Subcutaneous abdominal adipose tissue (tissue), 5 donors: ENCODE results near the gene HSP90AB1.

Experiments
- H3K27ac ChIP-seq: one replicate; pipeline ENCODE4 v1.7.0; 2013; ENCODE audit warnings: low read depth, mild to moderate bottlenecking, inconsistent platforms, low read length, moderate library complexity
- H3K27me3 ChIP-seq, 5 donors: one replicate each; pipeline ENCODE4 v1.7.0; 2013; ENCODE audit warnings: low read length in 5 of 5, inconsistent platforms in 1 of 5; ENCODE audit not compliant: control insufficient read depth in 5 of 5, insufficient read depth in 4 of 5
- H3K36me3 ChIP-seq, 5 donors: one replicate each; pipeline ENCODE4 v1.7.0; 2013; ENCODE audit warnings: low read length in 5 of 5; ENCODE audit not compliant: control insufficient read depth in 5 of 5, insufficient read depth in 5 of 5
- H3K4me1 ChIP-seq, 5 donors: one replicate each; pipeline ENCODE4 v1.7.0; 2013; ENCODE audit warnings: low read length in 5 of 5, mild to moderate bottlenecking in 3 of 5, moderate library complexity in 1 of 5; ENCODE audit not compliant: control insufficient read depth in 5 of 5, insufficient read depth in 5 of 5
- H3K4me3 ChIP-seq, 5 donors: one replicate each; pipeline ENCODE4 v1.7.0; 2013; ENCODE audit warnings: low read length in 5 of 5, low read depth in 1 of 5
- H3K9ac ChIP-seq, 5 donors: one replicate each; pipeline ENCODE4 v1.7.0; 2013; ENCODE audit warnings: low read length in 5 of 5, mild to moderate bottlenecking in 4 of 5, moderate library complexity in 3 of 5
- H3K9me3 ChIP-seq, 5 donors: one replicate each; pipeline ENCODE4 v1.7.0; 2013; ENCODE audit warnings: low read length in 5 of 5; ENCODE audit not compliant: control insufficient read depth in 5 of 5
- donor health status: healthy.
- donor health status: healthy.
- donor health status: healthy.
- donor health status: healthy.
- donor health status: healthy.

The HSP90AB1 gene

GRCh38 chr6:44211284-44211683 lies 35.6 kb upstream of the HSP90AB1 start:
- Histone ChIP-seq H3K9ac (no peak overlapping the region), H3K4me3 (no peak overlapping the region), H3K27me3 (no peaks in the 10 kb centered on the region), H3K4me1 (peaks cover 0 to 32% (median 12%) of the 10 kb centered on the region in 5 donors), H3K27ac (no peak overlapping the region), H3K36me3 (no peaks in the 10 kb centered on the region), H3K9me3 (no peaks in the 10 kb centered on the region)

GRCh38 chr6:44214307-44214706 lies 32.6 kb upstream of the HSP90AB1 start:
- Histone ChIP-seq H3K36me3 (no peaks in the 10 kb centered on the region), H3K4me1 (peaks cover 17 to 46% (median 35%) of the 10 kb centered on the region in 5 donors), H3K9me3 (no peaks in the 10 kb centered on the region), H3K27ac (no peak overlapping the region), H3K9ac (no peak overlapping the region), H3K4me3 (no peak overlapping the region), H3K27me3 (no peaks in the 10 kb centered on the region)

GRCh38 chr6:44216677-44217331 lies 30.1 kb upstream of the HSP90AB1 start, which contains the start of gene MYMX:
Gene MYMX (plus strand): TSS chr6:44216926. CDS start chr6:44217472, 546 bp downstream.
- peaks cover 25 to 56% (median 55%) of the 10 kb centered on the region in 5 donors for H3K4me1 ChIP-seq
- H3K9ac ChIP-seq = peak within 1 kb of the TSS; percentile 1 to 71 (median 59)
- H3K4me3 ChIP-seq = peak within 1 kb of the TSS; percentile 37 to 75 (median 67)
- no peaks in the 10 kb centered on the region for H3K9me3 ChIP-seq
- H3K27ac ChIP-seq = peak within 1 kb of the TSS; percentile 99
- no peaks in the 10 kb centered on the region for H3K27me3 ChIP-seq
- H3K36me3 ChIP-seq = no peaks in the 10 kb centered on the region

- peak overlapping the region; percentile 37 to 75 (median 67) for H3K4me3 ChIP-seq
- H3K27ac ChIP-seq = peak overlapping the region; percentile 99
- H3K9me3 ChIP-seq = no peaks in the 10 kb centered on the region
- peaks cover 25 to 62% (median 60%) of the 10 kb centered on the region in 5 donors for H3K4me1 ChIP-seq
- no peaks in the 10 kb centered on the region for H3K27me3 ChIP-seq
- H3K36me3 ChIP-seq = no peaks in the 10 kb centered on the region
- peak overlapping the region; percentile 5 to 71 (median 59) for H3K9ac ChIP-seq
Observed at GRCh38 chr6:44217332-44218143, 29.4 kb upstream of the HSP90AB1 start.

- H3K27me3 ChIP-seq = no peaks in the 10 kb centered on the region
- H3K9me3 ChIP-seq = no peaks in the 10 kb centered on the region
- peaks cover 28 to 78% (median 70%) of the 10 kb centered on the region in 5 donors for H3K4me1 ChIP-seq
- H3K4me3 ChIP-seq = peak overlapping the region; percentile 66 to 88 (median 67)
- H3K36me3 ChIP-seq = no peaks in the 10 kb centered on the region
- peak overlapping the region; percentile 26 to 76 (median 73) for H3K9ac ChIP-seq
- peak overlapping the region; percentile 99 for H3K27ac ChIP-seq
Observed at GRCh38 chr6:44219053-44219814, 27.7 kb upstream of the HSP90AB1 start.

- Histone ChIP-seq H3K4me1 (peaks cover 31 to 87% (median 79%) of the 10 kb centered on the region in 5 donors), H3K27me3 (no peaks in the 10 kb centered on the region), H3K27ac (peak overlapping the region; percentile 99), H3K36me3 (no peaks in the 10 kb centered on the region), H3K9me3 (no peaks in the 10 kb centered on the region), H3K4me3 (peak overlapping the region; percentile 66 to 88 (median 67)), H3K9ac (peak overlapping the region; percentile 50 to 95 (median 82))
Observed at GRCh38 chr6:44219815-44220784, 26.8 kb upstream of the HSP90AB1 start.

GRCh38 chr6:44220913-44221290 lies 26.0 kb upstream of the HSP90AB1 start:
- Histone ChIP-seq H3K4me1 (peaks cover 32 to 94% (median 86%) of the 10 kb centered on the region in 5 donors), H3K4me3 (peak overlapping the region in 4 of 5 donors; percentile 32 to 64 (median 50)), H3K27me3 (no peaks in the 10 kb centered on the region), H3K9ac (peak overlapping the region in 2 of 5 donors; percentile 57 to 77), H3K27ac (peak overlapping the region; percentile 99), H3K36me3 (no peaks in the 10 kb centered on the region), H3K9me3 (no peaks in the 10 kb centered on the region)

GRCh38 chr6:44221291-44221960 lies 25.5 kb upstream of the HSP90AB1 start:
- Histone ChIP-seq H3K27ac (peak overlapping the region; percentile 99), H3K36me3 (no peaks in the 10 kb centered on the region), H3K27me3 (no peaks in the 10 kb centered on the region), H3K9me3 (no peaks in the 10 kb centered on the region), H3K4me1 (peaks cover 34 to 94% (median 86%) of the 10 kb centered on the region in 5 donors), H3K9ac (peak overlapping the region; percentile 31 to 77 (median 63)), H3K4me3 (peak overlapping the region; percentile 26 to 80 (median 64))
